GM18507 (cell line): ENCODE measurements around the gene CATSPER3.

Source experiments
- DNase-seq: peaks from one replicate; pipeline ENCODE4 v3.0.0; 2011; ENCODE audit warnings: low read depth; ENCODE audit not compliant: insufficient read length; ENCODE audit errors: extremely low spot score
- FAIRE-seq: peaks from 2 replicates; lab custom pipeline; 2011; peaks lifted over from hg19 to GRCh38; lab: Jason Lieb, UNC

The CATSPER3 gene

DNA sequence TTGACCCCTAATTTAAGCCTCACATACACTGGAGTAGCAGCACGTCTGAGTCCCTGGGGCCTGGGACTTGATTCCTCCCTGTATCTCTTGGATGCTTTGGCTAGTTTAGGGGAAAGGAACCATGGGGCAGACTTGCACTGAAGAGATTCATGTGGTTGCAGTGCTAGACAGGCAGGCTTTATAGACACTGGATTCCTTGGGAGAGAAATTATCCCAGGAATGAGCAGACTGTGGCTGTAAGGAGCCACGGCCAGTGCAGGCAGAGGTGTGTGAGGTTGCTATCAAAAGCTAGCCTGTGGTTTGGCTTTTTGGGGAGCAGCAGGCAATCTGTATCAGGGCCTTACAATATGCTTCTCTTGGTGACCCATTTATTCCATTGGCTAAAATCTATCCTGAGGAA lies 86.8 kb downstream of the CATSPER3 start:
- FAIRE-seq (no peak), DNase-seq (no peak)

DNA sequence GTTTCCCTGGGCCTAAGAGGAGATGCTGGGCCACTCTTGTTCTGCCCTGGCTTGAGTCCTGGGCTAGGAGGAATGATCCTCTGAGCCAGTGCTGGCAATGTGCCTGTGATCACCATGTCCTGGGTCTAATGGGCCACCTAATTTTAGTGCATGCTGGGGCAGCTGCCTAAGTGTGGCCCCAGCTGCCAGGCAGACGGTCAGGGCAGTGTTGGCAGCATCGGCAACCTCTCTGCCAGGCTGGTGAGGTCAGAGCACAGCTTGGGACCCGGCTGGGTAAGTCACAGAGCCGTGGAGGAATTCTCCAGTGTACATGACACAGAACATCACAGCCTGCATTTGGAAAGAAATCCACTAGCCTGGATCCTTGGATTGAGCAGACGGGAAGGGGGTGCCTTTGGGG lies 87.7 kb downstream of the CATSPER3 start:
- DNase-seq (no peak), FAIRE-seq (no peak)

DNA sequence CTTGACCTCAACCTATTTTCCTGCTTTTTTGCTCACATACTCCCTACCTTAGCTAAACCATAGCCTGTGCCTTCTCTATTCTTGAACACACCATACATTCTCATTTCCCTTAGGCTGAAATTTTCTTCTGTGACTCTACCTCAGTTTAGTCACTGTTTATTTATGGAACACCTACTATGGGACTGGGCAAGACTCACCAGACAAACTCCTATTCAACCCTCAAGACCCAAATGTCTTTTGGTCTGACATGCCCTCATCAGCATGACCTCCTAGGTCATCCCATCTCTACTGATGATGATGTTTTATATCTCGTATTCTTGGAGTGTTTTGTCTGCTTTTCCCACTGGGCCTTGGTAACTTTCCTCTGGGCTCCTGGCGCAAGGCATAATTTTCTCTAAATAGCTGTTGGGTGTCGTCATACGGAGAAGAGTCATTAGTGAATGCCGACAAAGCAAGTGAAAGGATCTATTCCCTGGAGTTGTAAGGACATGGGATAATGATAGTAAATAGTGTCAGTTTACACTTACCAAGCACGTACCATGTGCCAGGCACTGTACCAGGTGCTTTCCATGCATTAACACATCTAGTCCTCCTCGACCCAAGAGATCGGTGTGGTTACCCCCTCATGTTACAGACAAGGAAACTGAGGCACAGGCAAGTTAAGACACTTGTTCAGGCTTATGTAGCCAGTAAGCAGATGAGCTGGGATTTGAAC lies 88.8 kb downstream of the CATSPER3 start:
- FAIRE-seq (no peak), DNase-seq (no peak)

DNA sequence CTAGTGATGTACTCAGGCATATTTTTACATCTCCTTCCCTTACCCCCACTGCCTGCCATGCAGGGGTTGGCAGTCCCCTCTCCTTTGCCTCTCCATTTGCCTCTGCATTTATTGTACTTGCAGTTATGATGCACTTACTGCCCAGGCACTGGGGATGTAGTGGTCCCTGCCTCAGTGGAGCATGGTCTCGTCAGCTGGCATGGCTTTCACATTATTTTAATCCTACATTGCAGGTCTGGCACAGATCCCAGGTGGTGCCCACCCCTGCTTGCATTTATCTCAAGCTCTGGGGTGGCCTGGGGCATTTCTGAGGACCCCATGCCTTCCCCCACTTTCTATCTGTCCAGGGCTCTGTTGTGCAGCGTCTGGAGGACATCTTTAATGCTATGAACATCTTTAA lies 89.5 kb downstream of the CATSPER3 start:
- FAIRE-seq (no peak), DNase-seq (no peak)

DNA sequence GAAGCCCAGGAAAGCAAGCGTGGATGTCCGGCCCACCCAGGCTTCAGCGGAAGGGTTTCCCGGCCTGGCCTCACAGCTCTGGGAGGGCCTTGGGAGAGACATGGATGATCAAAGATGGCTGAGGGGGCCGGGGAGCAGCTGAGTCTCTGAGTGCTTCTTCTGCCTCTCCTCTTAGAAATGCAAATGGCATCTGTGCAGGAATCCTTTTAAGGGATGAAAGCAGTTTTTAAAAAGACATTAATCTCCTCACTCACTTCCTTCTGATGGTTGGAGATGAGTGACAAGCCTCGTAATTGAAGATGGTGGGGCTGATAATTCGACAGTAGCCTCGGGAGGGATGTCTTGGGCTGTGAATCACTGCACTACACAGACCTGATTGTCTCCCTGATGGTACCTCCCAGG lies 90.6 kb downstream of the CATSPER3 start:
- DNase-seq = no peak
- FAIRE-seq = no peak

DNA sequence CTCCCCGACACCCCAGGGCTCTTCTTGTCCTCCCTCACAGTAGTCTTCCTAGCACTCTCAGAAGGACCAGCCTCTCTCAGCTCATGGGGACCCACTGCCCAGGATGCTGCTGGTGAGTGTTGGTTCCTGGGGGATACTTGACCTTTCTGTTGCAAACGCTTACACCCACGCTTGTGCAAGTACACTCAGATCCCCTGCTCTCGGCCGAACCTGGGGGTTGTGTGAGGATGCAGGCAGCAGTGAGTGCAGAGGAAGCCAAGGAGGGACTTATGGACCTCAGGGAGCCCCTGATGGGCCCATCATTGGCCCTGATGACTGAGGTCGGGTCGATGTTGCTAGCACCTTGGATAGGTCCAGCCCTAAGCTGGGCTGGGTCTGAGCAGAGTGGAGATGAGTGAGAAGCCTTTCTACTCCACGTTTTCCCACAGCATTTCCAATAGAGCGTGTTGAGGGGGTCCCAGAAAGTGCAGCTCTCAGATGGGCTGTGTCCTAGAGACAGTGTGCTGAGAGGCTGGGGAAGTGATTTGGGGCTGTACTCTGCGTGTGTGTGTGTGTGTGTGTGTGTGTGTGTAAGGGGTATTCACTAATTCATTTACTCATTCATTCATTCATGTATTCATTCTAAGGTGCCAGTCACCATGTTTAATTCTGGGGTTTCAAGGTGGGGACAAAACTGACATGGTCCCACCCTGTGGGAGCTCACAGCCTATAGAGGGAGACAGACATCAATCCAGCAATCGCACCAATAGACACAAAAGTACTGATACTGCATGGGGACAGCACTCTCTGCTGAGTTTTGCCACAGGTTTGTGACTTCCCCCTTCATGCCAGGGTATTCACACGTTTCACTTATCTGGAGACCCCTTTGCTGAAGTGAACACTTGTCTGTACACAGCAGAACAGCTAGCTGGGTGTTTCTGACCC lies 91.6 kb downstream of the CATSPER3 start:
- FAIRE-seq = no peak
- DNase-seq = no peak

DNA sequence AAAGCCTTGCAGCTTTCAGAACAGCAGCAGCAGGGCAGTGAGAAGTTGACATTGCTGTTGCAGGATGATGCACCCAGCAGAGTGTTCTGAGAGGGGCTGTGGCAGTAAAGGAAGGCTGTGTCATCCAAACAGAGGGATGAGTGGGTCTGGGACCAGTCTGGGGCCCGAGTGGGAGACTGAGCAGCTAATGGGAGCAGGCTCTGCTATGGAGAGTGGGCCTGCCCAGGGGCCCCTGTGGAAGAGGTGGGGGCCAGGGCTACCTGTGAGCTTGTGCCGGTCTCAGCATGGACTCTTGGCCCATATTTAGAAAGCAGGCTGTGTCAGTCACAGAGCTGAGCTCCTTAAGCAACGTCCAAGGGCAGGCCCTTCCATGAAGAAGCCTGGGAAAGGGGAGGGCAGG lies 92.3 kb downstream of the CATSPER3 start:
- no peak for FAIRE-seq

DNA sequence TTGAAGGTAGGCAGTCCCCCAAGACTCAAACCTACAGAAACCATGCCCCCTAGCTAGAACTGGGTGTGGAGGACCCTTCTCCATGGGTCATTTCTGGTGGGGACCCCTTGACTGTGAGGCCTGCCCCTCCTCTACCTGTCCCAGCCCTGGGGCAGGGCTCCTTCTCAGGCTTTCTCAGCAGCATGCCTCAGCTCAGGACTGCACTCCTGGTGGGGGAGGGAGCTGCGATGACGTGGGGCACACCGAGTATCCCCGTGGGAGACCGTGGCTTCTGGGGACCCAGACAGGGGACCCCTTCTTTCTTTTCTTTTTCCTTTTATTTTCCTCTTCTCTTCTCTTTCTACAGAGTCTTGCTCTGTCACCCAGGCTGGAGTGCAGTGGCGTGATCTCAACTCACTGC lies 93.3 kb downstream of the CATSPER3 start:
- no peak for DNase-seq
- FAIRE-seq = no peak

More for the DNA sequence above, 92.3 kb downstream of the CATSPER3 start:
- DNase-seq = no peak
